ENCODE measurements around the gene USP22. TPM values are rescaled to one million over a fixed set of nuclear protein-coding genes. Genes with fewer than 3 reads are reported as not detected.
A peak's percentile ranks its signal among the peaks of the same experiment; 100 is the strongest.
"Not testable (repeated sequence)": the region's sequence is repeated elsewhere in the genome, so short reads cannot be mapped to it uniquely, and the experiment has no call there.

The USP22 gene
- total RNA-seq (139 TPM), polyA plus RNA-seq (ENCODE audit: insufficient read depth in 1 of 8, insufficient read length in 8 of 8, low replicate concordance in 1 of 8) (100 to 1,000 TPM; 126 to 177 (median 152) TPM)
- long read RNA-seq, donor 1, full-length matches to known transcripts, result 10 of 10 reads
- long read RNA-seq, donor 1, partial matches to known transcripts, result 0 of 10 reads
- long read RNA-seq, donor 1, other reads (novel, unspliced or antisense), result 0 of 10 reads
- long read RNA-seq, donor 2, full-length matches to known transcripts, result 2 of 2 reads
- long read RNA-seq, donor 2, partial matches to known transcripts, result 0 of 2 reads
- long read RNA-seq, donor 2, other reads (novel, unspliced or antisense), result 0 of 2 reads
- long read RNA-seq, donor 3, full-length matches to known transcripts, result 36 of 36 reads
- long read RNA-seq, donor 3, partial matches to known transcripts, result 0 of 36 reads
- long read RNA-seq, donor 3, other reads (novel, unspliced or antisense), result 0 of 36 reads
- long read RNA-seq, donor 4, full-length matches to known transcripts, result 26 of 26 reads
- long read RNA-seq, donor 4, partial matches to known transcripts, result 0 of 26 reads
- long read RNA-seq, donor 4, other reads (novel, unspliced or antisense), result 0 of 26 reads
- long read RNA-seq, donor 5, full-length matches to known transcripts, result 53 of 72 reads
- long read RNA-seq, donor 5, partial matches to known transcripts, result 19 of 72 reads
- long read RNA-seq, donor 5, other reads (novel, unspliced or antisense), result 0 of 72 reads
- long read RNA-seq, donor 6, full-length matches to known transcripts, result 46 of 46 reads
- long read RNA-seq, donor 6, partial matches to known transcripts, result 0 of 46 reads
- long read RNA-seq, donor 6, other reads (novel, unspliced or antisense), result 0 of 46 reads
- long read RNA-seq, donor 7, full-length matches to known transcripts, result 25 of 25 reads
- long read RNA-seq, donor 7, partial matches to known transcripts, result 0 of 25 reads
- long read RNA-seq, donor 7, other reads (novel, unspliced or antisense), result 0 of 25 reads
- long read RNA-seq, donor 8, full-length matches to known transcripts, result 10 of 10 reads
- long read RNA-seq, donor 8, partial matches to known transcripts, result 0 of 10 reads
- long read RNA-seq, donor 8, other reads (novel, unspliced or antisense), result 0 of 10 reads
- long read RNA-seq, donor 9, full-length matches to known transcripts, result 20 of 31 reads
- long read RNA-seq, donor 9, partial matches to known transcripts, result 11 of 31 reads
- long read RNA-seq, donor 9, other reads (novel, unspliced or antisense), result 0 of 31 reads
- long read RNA-seq, donor 10, full-length matches to known transcripts, result 33 of 33 reads
- long read RNA-seq, donor 10, partial matches to known transcripts, result 0 of 33 reads
- long read RNA-seq, donor 10, other reads (novel, unspliced or antisense), result 0 of 33 reads
- long read RNA-seq, donor 11, full-length matches to known transcripts, result 21 of 26 reads
- long read RNA-seq, donor 11, partial matches to known transcripts, result 5 of 26 reads
- long read RNA-seq, donor 11, other reads (novel, unspliced or antisense), result 0 of 26 reads

DNA sequence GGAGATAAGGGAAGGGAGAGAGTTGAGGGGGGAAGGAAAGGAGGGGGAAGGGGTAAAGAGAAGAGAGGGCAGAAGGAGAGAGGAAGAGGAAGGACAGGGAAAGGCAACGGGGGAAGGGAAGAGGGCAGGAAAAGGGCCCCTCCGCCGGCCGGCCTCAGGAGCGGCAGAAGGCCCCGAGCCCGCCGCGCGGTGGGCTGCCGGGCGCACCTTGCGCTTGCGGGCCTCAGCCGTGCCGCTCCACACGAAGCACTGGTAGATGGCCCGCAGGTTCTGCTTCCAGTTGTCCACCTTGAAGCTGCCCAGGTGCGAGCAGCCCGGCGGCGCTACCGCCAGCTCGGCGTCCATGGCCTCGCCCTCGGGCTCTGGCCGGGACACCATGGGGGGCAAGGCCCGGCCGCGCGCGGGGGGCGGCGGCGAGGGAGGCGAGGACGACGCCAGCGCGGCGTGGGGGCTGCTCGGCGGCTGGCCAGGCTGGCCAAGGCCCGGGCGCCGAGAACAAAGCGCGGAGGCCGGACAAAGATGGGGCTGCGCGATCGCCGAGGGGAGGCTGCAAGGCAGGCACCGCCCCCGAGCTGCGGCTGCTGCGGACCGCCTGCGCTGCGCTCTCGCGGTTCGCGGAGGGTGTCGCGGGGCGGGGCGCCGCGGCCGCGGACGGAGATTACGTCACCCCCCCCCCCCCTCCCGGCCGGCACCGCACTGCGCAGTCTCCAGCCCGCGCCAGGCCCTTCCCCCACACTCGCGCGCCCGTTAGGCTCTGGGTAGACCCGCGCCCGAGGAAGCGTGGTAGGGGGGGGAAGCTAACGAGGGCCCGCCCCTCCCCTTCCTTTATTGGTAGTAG lies at the start of gene USP22:
Gene USP22 (minus strand): TSS at position 554 of the 838 bp plus-strand sequence. CDS start 176 bp downstream, at position 378.
- Histone ChIP-seq H3K9me3 (replicated peaks; ENCODE audit: control insufficient read depth, low read depth, low read length) (no peaks in the 10 kb centered on the region), H3K4me1 (ENCODE audit: control insufficient read depth, insufficient read depth, low read length) (peaks cover 22% of the 10 kb centered on the region), H3K4me3 (ENCODE audit: low read length) (peak within 1 kb of the TSS; percentile 84), H3K27ac (ENCODE audit: low read length) (peak within 1 kb of the TSS; percentile 99), H3K27me3 (ENCODE audit: control insufficient read depth, insufficient read depth, low read length) (no peaks in the 10 kb centered on the region), H3K36me3 (ENCODE audit: control insufficient read depth, insufficient read depth, low read length) (peaks cover 5% of the 10 kb centered on the region)
- DNase-seq, result no peak
- under 1% methylated on average over 50 of the region's 91 CpGs for WGBS (ENCODE audit: insufficient coverage)

DNA sequence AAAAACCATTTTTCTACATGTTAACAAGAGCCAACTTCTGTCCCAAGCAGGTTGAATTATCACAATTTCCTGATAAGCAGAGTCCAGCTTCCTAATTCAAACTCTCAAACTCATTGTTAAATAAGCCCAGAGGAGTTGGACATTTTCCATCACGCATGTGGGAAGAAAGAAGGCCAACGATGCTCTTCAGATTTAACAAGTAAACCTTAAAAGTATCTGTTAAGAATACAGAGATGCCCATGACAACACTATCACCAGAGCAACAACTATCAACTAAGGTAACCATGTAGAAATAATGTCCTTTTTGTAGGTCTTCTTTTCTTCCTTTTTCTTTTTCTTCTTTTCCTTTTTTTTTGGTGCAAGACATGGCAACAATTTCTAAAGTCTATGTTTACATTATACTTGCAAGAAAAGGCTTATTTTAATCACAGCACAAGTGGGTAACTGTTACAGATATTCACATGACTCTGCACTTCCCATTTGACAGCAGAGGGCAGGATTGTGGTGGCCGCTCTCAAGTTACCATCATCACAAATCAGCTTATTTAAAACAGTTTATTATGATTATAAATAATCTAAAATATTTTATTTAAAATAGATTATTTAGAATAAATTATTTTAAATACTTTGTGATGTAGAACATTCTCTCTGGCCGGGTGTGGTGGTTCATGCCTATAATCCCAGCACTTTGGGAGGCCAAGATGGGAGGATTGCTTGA lies 48.2 kb upstream of the USP22 start:
- Histone ChIP-seq H3K9me3 (replicated peaks; ENCODE audit: control insufficient read depth, low read depth, low read length) (no peaks in the 10 kb centered on the region), H3K27me3 (ENCODE audit: control insufficient read depth, insufficient read depth, low read length) (no peaks in the 10 kb centered on the region), H3K4me3 (ENCODE audit: low read length) (no peak overlapping the region), H3K36me3 (ENCODE audit: control insufficient read depth, insufficient read depth, low read length) (no peaks in the 10 kb centered on the region), H3K4me1 (ENCODE audit: control insufficient read depth, insufficient read depth, low read length) (no peaks in the 10 kb centered on the region), H3K27ac (ENCODE audit: low read length) (no peak overlapping the region)
- WGBS (ENCODE audit: insufficient coverage), result no CpG with 5 or more reads among the region's 4 CpGs
- DNase-seq, result no peak

DNA sequence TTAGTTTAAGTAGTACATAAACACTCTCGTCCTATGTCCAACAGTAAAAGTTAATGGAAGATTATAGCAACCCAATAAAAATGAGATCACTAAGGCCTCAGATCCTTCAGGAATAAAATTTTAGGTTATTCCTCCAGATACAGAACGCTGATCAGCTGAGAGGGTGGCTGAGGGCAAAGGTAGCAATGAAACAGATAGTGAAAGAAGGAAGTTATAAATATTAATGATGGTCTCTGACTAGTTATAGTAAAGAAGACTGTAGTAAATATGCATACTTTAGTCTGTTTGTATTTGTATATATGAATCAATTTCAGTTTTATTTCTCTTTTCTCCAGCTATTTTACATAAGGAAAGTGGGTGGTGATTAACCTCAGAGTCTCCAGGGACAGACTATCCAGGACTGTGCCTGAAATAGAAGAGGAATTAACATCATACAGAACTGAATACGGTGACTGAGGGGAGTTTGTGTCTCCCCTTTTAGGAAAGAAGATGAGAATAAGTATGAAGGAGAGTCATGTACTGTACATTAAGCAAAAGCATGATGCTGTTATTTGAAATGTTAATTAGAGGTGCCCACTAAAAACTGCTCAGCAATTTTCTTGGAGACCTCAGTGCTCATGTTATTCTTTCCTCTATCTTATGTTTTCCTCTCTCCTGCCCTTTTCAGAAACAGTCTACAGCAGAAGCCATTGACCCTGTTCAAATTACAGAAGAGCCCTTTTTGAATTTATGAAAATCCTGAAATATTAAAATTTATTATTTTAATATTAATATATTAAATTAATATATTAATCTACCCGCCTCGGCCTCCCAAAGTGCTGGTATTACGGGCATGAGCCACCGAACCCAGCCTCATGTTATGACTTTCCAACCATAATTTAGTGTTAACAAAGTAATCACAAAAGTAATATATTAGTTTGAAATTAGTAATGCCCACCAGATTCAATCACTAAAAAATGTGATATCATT lies 47.4 kb upstream of the USP22 start:
- no peak for DNase-seq
- Histone ChIP-seq H3K9me3 (replicated peaks; ENCODE audit: control insufficient read depth, low read depth, low read length) (no peaks in the 10 kb centered on the region), H3K27me3 (ENCODE audit: control insufficient read depth, insufficient read depth, low read length) (no peaks in the 10 kb centered on the region), H3K36me3 (ENCODE audit: control insufficient read depth, insufficient read depth, low read length) (no peaks in the 10 kb centered on the region), H3K27ac (ENCODE audit: low read length) (no peak overlapping the region), H3K4me3 (ENCODE audit: low read length) (no peak overlapping the region), H3K4me1 (ENCODE audit: control insufficient read depth, insufficient read depth, low read length) (no peaks in the 10 kb centered on the region)
- WGBS (ENCODE audit: insufficient coverage), result no CpG with 5 or more reads among the region's 7 CpGs

DNA sequence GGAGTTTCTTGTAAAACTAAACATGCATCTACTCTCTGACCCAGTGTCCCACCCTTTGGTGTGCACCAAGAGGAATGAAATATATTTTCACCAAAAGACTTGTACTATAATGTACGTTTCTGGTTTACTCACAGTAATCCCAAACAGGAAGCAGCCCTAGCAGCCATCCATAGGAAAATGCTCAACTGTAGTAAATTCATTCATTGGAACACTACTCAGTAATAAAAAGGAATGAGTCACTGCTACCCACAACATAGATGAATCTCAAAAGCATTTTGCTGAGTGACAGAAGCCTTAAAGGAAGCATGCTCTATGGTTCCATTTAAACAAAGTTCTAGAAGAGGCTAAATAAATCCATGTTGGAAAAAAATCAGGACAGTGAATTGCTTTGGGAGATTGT lies 46.3 kb upstream of the USP22 start:
- Histone ChIP-seq H3K9me3 (replicated peaks; ENCODE audit: control insufficient read depth, low read depth, low read length) (no peaks in the 10 kb centered on the region), H3K4me1 (ENCODE audit: control insufficient read depth, insufficient read depth, low read length) (no peaks in the 10 kb centered on the region), H3K27me3 (ENCODE audit: control insufficient read depth, insufficient read depth, low read length) (no peaks in the 10 kb centered on the region), H3K4me3 (ENCODE audit: low read length) (no peak overlapping the region), H3K36me3 (ENCODE audit: control insufficient read depth, insufficient read depth, low read length) (no peaks in the 10 kb centered on the region), H3K27ac (ENCODE audit: low read length) (no peak overlapping the region)
- no peak for DNase-seq
- WGBS (ENCODE audit: insufficient coverage), result no CpG with 5 or more reads among the region's 1 CpG

DNA sequence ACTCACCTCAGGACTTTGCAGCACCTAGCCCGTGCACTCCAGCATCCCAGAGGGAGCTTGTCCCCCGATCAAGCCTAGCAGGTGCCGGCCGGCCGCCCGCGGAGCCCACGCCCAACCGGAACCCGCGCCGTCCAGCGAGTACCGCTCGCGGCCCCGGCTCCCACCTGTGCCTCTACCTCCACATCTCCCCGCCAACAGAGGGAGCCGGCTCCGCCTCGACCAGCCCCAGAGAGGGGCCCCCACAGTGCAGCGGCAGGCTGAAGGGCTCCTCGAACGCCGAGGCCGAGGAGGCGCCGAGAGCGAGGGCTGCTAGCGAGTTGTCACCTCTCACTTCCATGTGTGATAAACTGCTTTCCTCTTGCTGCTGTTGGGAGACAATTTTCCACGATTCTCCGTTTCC lies 42.9 kb upstream of the USP22 start:
- no peaks in the 10 kb centered on the region for H3K27me3 ChIP-seq (ENCODE audit: control insufficient read depth, insufficient read depth, low read length)
- WGBS (ENCODE audit: insufficient coverage), result 79% methylated on average over 20 of the region's 32 CpGs
- H3K4me3 ChIP-seq (ENCODE audit: low read length), result no peak overlapping the region
- DNase-seq, result no peak
- no peaks in the 10 kb centered on the region for H3K4me1 ChIP-seq (ENCODE audit: control insufficient read depth, insufficient read depth, low read length)
- H3K9me3 ChIP-seq (replicated peaks; ENCODE audit: control insufficient read depth, low read depth, low read length), result no peaks in the 10 kb centered on the region
- no peaks in the 10 kb centered on the region for H3K36me3 ChIP-seq (ENCODE audit: control insufficient read depth, insufficient read depth, low read length)
- no peak overlapping the region for H3K27ac ChIP-seq (ENCODE audit: low read length)

DNA sequence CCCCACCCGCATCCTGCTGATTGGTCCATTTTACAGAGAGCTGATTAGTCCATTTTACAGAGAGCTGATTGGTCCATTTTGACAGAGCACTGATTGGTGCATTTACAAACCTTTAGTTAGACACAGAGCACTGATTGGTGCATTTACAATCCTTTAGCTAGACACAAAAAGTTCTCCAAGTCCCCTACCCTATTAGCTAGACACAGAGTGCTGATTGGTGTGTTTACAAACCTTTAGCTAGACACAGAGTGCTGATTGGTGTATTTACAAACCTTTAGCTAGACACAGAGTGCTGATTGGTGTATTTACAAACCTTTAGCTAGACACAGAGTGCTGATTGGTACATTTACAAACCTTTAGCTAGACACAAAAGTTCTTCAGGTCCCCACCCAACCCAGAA lies 42.5 kb upstream of the USP22 start:
- DNase-seq; H3K27me3 ChIP-seq (ENCODE audit: control insufficient read depth, insufficient read depth, low read length); H3K36me3 ChIP-seq (ENCODE audit: control insufficient read depth, insufficient read depth, low read length); H3K9me3 ChIP-seq (replicated peaks; ENCODE audit: control insufficient read depth, low read depth, low read length); H3K4me1 ChIP-seq (ENCODE audit: control insufficient read depth, insufficient read depth, low read length); H3K4me3 ChIP-seq (ENCODE audit: low read length); H3K27ac ChIP-seq (ENCODE audit: low read length): not testable (repeated sequence)
- WGBS (ENCODE audit: insufficient coverage), result no CpG with 5 or more reads among the region's 1 CpG

DNA sequence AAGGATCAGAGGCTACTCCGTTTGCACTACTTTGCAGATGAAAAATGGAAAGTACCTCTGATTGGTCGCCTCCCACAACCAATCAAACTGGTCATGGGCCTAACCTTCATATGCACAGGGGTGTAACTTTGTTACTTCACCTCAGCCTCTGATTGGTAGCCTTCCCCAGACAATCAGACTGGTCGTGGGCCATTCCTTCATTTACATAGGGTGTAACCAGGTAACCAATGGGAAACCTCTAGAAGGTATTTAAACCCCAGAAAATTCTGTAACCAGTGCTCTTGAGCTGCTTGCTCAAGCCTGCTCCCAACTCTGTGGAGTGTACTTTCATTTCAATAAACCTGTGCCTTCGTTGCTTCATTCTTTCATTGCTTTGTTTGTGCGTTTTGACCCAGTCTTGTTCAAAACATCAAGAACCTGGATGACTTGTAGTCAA lies 39.2 kb upstream of the USP22 start:
- H3K9me3 ChIP-seq (replicated peaks; ENCODE audit: control insufficient read depth, low read depth, low read length), result no peaks in the 10 kb centered on the region
- H3K4me3 ChIP-seq (ENCODE audit: low read length), result no peak overlapping the region
- H3K27ac ChIP-seq (ENCODE audit: low read length), result no peak overlapping the region
- H3K36me3 ChIP-seq (ENCODE audit: control insufficient read depth, insufficient read depth, low read length), result no peaks in the 10 kb centered on the region
- H3K27me3 ChIP-seq (ENCODE audit: control insufficient read depth, insufficient read depth, low read length), result no peaks in the 10 kb centered on the region
- DNase-seq, result no peak
- 69% methylated on average over 3 of the region's 5 CpGs for WGBS (ENCODE audit: insufficient coverage)
- peaks cover 23% of the 10 kb centered on the region for H3K4me1 ChIP-seq (ENCODE audit: control insufficient read depth, insufficient read depth, low read length)

DNA sequence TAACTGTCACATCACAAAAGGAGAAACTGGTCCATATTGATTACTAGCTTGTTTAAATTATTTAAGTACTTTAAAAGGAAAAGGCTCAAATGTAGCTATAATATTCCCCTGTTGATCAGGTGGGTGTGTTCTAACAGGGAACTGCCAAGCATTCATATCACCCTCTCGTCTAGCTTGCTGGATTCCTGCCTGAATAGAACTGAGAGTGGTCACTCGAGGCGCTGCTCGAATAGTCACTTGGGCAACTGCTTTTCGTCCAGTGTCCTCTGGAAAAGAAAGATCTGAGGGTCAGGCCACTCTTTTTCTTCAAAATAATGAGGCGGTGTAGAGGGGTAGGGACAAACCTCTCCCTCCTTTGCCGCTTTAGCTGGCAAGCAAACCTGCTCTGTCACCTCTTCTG lies 36.4 kb upstream of the USP22 start:
- no peaks in the 10 kb centered on the region for H3K36me3 ChIP-seq (ENCODE audit: control insufficient read depth, insufficient read depth, low read length)
- no CpG with 5 or more reads among the region's 7 CpGs for WGBS (ENCODE audit: insufficient coverage)
- H3K27me3 ChIP-seq (ENCODE audit: control insufficient read depth, insufficient read depth, low read length), result no peaks in the 10 kb centered on the region
- no peaks in the 10 kb centered on the region for H3K9me3 ChIP-seq (replicated peaks; ENCODE audit: control insufficient read depth, low read depth, low read length)
- no peak for DNase-seq
- no peak overlapping the region for H3K4me3 ChIP-seq (ENCODE audit: low read length)
- peaks cover 43% of the 10 kb centered on the region for H3K4me1 ChIP-seq (ENCODE audit: control insufficient read depth, insufficient read depth, low read length)
- no peak overlapping the region for H3K27ac ChIP-seq (ENCODE audit: low read length)
